H1 (cell line): Measurements from ENCODE around the gene FOXI2. TPM values are rescaled to one million over a fixed set of nuclear protein-coding genes. Genes with fewer than 3 reads are reported as not detected.

ENCODE experiments used
- CBX5 ChIP-seq: fragments of 300-800, 300-1000 bp; sonication (generic); IDR thresholded peaks from 2 replicates; pipeline ENCODE4 v1.7.1; 2016; ENCODE audit warnings: antibody characterized with exemption, low read length, low read depth
- polyA plus RNA-seq, 7 experiments: library from polyadenylated mRNA; depleted of rRNA in 3 of 7; stranded (reverse) in 5 of 7; unstranded in 2 of 7; fragments of >200 nt in 5 of 7; fragments of 200-250 nt in 2 of 7; gene quantifications; 1 replicate in 5 of 7; 2 replicates in 1 of 7; 4 replicates in 1 of 7; pipeline versions ENCODE4 v1.2.1 to v1.2.3, GENCODE V29; 2011 to 2013; ENCODE audit warnings: missing spikeins in 2 of 7, mixed read lengths in 2 of 7
- total RNA-seq: library from RNA; stranded (reverse); fragmentation: NEBNext Ultra II Directional; extraction: Animal tissue kit (Norgen Biotek cat#: 25700); gene quantifications from 2 replicates; pipeline ENCODE4 v1.2.1, GENCODE V29; 2021
- TF ChIP-seq, protein P1 (sequence below): IDR thresholded peaks from 2 replicates; pipeline ENCODE4 v1.6.1; 2012; ENCODE audit warnings: inconsistent platforms

FOXI2 gene
- total and polyA plus RNA-seq, 2 of the 8 experiments (the other 6 are each of a cell fraction or from before 2014, with no cell fraction given), result 1.0 TPM

DNA sequence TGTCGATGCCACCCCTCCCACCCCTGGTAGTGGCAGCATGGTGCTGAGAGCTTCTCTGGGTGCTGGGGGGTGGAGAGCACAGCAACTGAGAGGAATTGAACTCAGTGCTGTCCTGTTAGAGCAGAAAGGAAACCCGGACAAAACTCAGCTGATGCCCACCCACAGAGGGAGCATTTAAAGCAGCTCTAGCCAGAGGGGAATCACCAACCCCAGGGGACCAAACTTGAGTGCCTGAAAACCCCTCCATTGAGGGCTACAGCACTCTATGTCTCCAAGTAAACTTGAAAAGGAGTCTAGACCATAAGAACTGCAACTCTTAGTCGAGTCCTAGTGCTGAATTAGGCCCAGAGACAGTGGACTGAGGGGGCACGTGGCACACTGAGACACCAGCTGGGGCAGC lies 16.8 kb upstream of the FOXI2 start (continued):
- no peak for TF ChIP-seq CBX5
- TF ChIP-seq, protein P1, sequence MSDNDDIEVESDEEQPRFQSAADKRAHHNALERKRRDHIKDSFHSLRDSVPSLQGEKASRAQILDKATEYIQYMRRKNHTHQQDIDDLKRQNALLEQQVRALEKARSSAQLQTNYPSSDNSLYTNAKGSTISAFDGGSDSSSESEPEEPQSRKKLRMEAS, result no peak
